Muscle layer of duodenum (tissue), 2 donors: ENCODE data around the gene IL6.
"Not testable (repeated sequence)": the region's sequence is repeated elsewhere in the genome, so short reads cannot be mapped to it uniquely, and the experiment has no call there.

Experiments
- H3K27ac ChIP-seq: one replicate; pipeline ENCODE4 v1.7.0; 2013; ENCODE audit warnings: mild to moderate bottlenecking, low read length
- H3K27me3 ChIP-seq: one replicate; pipeline ENCODE4 v1.7.0; 2013; ENCODE audit warnings: low read depth, mild to moderate bottlenecking, control low read depth, low read length
- H3K36me3 ChIP-seq, 2 donors: one replicate each; pipeline ENCODE4 v1.7.0; 2013; ENCODE audit warnings: low read length in 2 of 2, control low read depth in 1 of 2, mild to moderate bottlenecking in 1 of 2; ENCODE audit not compliant: insufficient read depth in 2 of 2, control insufficient read depth in 1 of 2
- H3K4me1 ChIP-seq, 2 donors: one replicate each; pipeline ENCODE4 v1.7.0; 2013; ENCODE audit warnings: low read length in 2 of 2, mild to moderate bottlenecking in 2 of 2, control low read depth in 1 of 2, moderate library complexity in 1 of 2; ENCODE audit not compliant: insufficient read depth in 2 of 2, control insufficient read depth in 1 of 2
- H3K4me3 ChIP-seq, 2 donors: one replicate each; pipeline ENCODE4 v1.7.0; 2013; ENCODE audit warnings: low read length in 2 of 2, low read depth in 1 of 2, mild to moderate bottlenecking in 1 of 2
- H3K9me3 ChIP-seq, 2 donors: one replicate each; pipeline ENCODE4 v1.7.0; 2013; ENCODE audit warnings: low read length in 2 of 2, control low read depth in 1 of 2, mild to moderate bottlenecking in 1 of 2; ENCODE audit not compliant: control insufficient read depth in 1 of 2
- donor health status: healthy.

The IL6 gene

GRCh38 chr7:22707026-22707691 lies 19.8 kb upstream of the IL6 start:
- H3K9me3 ChIP-seq, H3K27me3 ChIP-seq, H3K27ac ChIP-seq, H3K36me3 ChIP-seq, H3K4me3 ChIP-seq, H3K4me1 ChIP-seq: not testable (repeated sequence)

GRCh38 chr7:22708214-22708613 lies 18.8 kb upstream of the IL6 start:
- H3K27me3 ChIP-seq, H3K27ac ChIP-seq, H3K9me3 ChIP-seq, H3K36me3 ChIP-seq, H3K4me3 ChIP-seq, H3K4me1 ChIP-seq: not testable (repeated sequence)

GRCh38 chr7:22708677-22709061 lies 18.3 kb upstream of the IL6 start:
- not testable (repeated sequence) for H3K9me3 ChIP-seq, H3K36me3 ChIP-seq, H3K4me3 ChIP-seq, H3K4me1 ChIP-seq, H3K27ac ChIP-seq, H3K27me3 ChIP-seq

GRCh38 chr7:22709062-22709829 lies 17.8 kb upstream of the IL6 start:
- H3K9me3 ChIP-seq, H3K36me3 ChIP-seq, H3K4me3 ChIP-seq, H3K27me3 ChIP-seq, H3K27ac ChIP-seq, H3K4me1 ChIP-seq: not testable (repeated sequence)

GRCh38 chr7:22709857-22710256 lies 17.1 kb upstream of the IL6 start:
- Histone ChIP-seq H3K36me3 (no peaks in the 10 kb centered on the region), H3K9me3 (no peaks in the 10 kb centered on the region), H3K4me1 (no peaks in the 10 kb centered on the region)

GRCh38 chr7:22712999-22713398 lies 14.0 kb upstream of the IL6 start:
- Histone ChIP-seq H3K4me3 (no peak overlapping the region), H3K27ac (no peak overlapping the region), H3K27me3 (no peaks in the 10 kb centered on the region), H3K4me1 (no peaks in the 10 kb centered on the region), H3K36me3 (no peaks in the 10 kb centered on the region), H3K9me3 (no peaks in the 10 kb centered on the region)

More at GRCh38 chr7:22709857-22710256, 17.1 kb upstream of the IL6 start:
- Histone ChIP-seq H3K4me3 (no peak overlapping the region), H3K27ac (no peak overlapping the region), H3K27me3 (no peaks in the 10 kb centered on the region)

- no peaks in the 10 kb centered on the region for H3K4me1 ChIP-seq
- no peak overlapping the region for H3K4me3 ChIP-seq
- H3K27me3 ChIP-seq: no peaks in the 10 kb centered on the region
- no peak overlapping the region for H3K27ac ChIP-seq
- no peaks in the 10 kb centered on the region for H3K9me3 ChIP-seq
- H3K36me3 ChIP-seq: no peaks in the 10 kb centered on the region
Observed at GRCh38 chr7:22713463-22713862, 13.5 kb upstream of the IL6 start.

GRCh38 chr7:22715969-22716368 lies 11.0 kb upstream of the IL6 start:
- H3K4me1 ChIP-seq: no peaks in the 10 kb centered on the region
- H3K4me3 ChIP-seq: no peak overlapping the region
- H3K9me3 ChIP-seq: no peaks in the 10 kb centered on the region
- no peaks in the 10 kb centered on the region for H3K36me3 ChIP-seq
- no peaks in the 10 kb centered on the region for H3K27me3 ChIP-seq
- no peak overlapping the region for H3K27ac ChIP-seq

- H3K36me3 ChIP-seq: no peaks in the 10 kb centered on the region
- no peaks in the 10 kb centered on the region for H3K9me3 ChIP-seq
- no peaks in the 10 kb centered on the region for H3K27me3 ChIP-seq
- no peak overlapping the region for H3K27ac ChIP-seq
- no peaks in the 10 kb centered on the region for H3K4me1 ChIP-seq
- no peak overlapping the region for H3K4me3 ChIP-seq
Observed at GRCh38 chr7:22717760-22718159, 9.2 kb upstream of the IL6 start.

GRCh38 chr7:22718200-22718711 lies 8.7 kb upstream of the IL6 start:
- Histone ChIP-seq H3K4me3 (no peak overlapping the region), H3K36me3 (no peaks in the 10 kb centered on the region), H3K9me3 (no peaks in the 10 kb centered on the region), H3K4me1 (peaks cover 0 to 3% of the 10 kb centered on the region in 2 donors), H3K27ac (no peak overlapping the region), H3K27me3 (no peaks in the 10 kb centered on the region)

- Histone ChIP-seq H3K9me3 (no peaks in the 10 kb centered on the region), H3K4me3 (no peak overlapping the region), H3K36me3 (no peaks in the 10 kb centered on the region), H3K27ac (no peak overlapping the region), H3K27me3 (no peaks in the 10 kb centered on the region), H3K4me1 (peaks cover 4 to 7% of the 10 kb centered on the region in 2 donors)
Observed at GRCh38 chr7:22718911-22719420, 8.0 kb upstream of the IL6 start.
